Gastroesophageal sphincter (tissue), 4 donors: Measurements from ENCODE around the gene MYF6. TPM values are rescaled to one million over a fixed set of nuclear protein-coding genes. Genes with fewer than 3 reads are reported as not detected.

Experiments
- ATAC-seq: fragments of 150-250 bp; one replicate; pipeline ENCODE4 v1.9.1; 2016; ENCODE audit warnings: mild to moderate bottlenecking, moderate library complexity
- H3K27ac ChIP-seq, 4 donors: fragments of 200-600 bp; sonication (generic) in 3 of 4; 1 replicate in 3 of 4; 2 replicates in 1 of 4; pipeline ENCODE4 v1.5.1; 2016 to 2019
- H3K27me3 ChIP-seq: fragments of 200-600 bp; sonication (generic); one replicate; pipeline ENCODE4 v1.5.1; 2019
- H3K36me3 ChIP-seq, 2 donors: fragments of 200-600 bp; sonication (generic); one replicate each; pipeline ENCODE4 v1.5.1; 2019; ENCODE audit warnings: control low read depth in 1 of 2
- H3K4me1 ChIP-seq, 3 donors: fragments of 200-600 bp; sonication (generic); 1 replicate in 2 of 3; 2 replicates in 1 of 3; pipeline ENCODE4 v1.5.1; 2016 to 2019; ENCODE audit warnings: control low read depth in 2 of 3
- H3K4me3 ChIP-seq, 2 donors: fragments of 200-600 bp; sonication (generic); one replicate each; pipeline ENCODE4 v1.5.1; 2019; ENCODE audit warnings: mild to moderate bottlenecking in 1 of 2, moderate library complexity in 1 of 2
- H3K9me3 ChIP-seq, 3 donors: fragments of 200-600 bp; sonication (generic); one replicate each; pipeline ENCODE4 v1.5.1; 2017 to 2019; ENCODE audit warnings: control low read depth in 2 of 3
- CTCF ChIP-seq, 4 experiments: fragments of 200-600 bp in 2 of 4; fragments of 450-650 bp in 2 of 4; sonication (generic) in 1 of 4; IDR thresholded peaks; one replicate each; pipeline ENCODE4 v1.5.1; 2017 to 2019; ENCODE audit warnings: antibody characterized with exemption in 4 of 4, mild to moderate bottlenecking in 2 of 4, moderate library complexity in 2 of 4
- EP300 ChIP-seq: sonication (generic); formaldehyde crosslinking; IDR thresholded peaks from one replicate; pipeline ENCODE4 v1.6.1; 2017; ENCODE audit warnings: antibody characterized with exemption, mild to moderate bottlenecking
- POLR2A ChIP-seq, 2 donors: fragments of 450-650 bp; IDR thresholded peaks; one replicate each; pipeline ENCODE4 v1.6.1; 2017; ENCODE audit warnings: antibody characterized with exemption in 2 of 2, mild to moderate bottlenecking in 2 of 2, moderate library complexity in 1 of 2
- POLR2AphosphoS5 ChIP-seq: sonication (generic); formaldehyde crosslinking; IDR thresholded peaks from one replicate; pipeline ENCODE4 v1.6.1; 2017; ENCODE audit warnings: antibody characterized with exemption
- WGBS, 2 donors: methylation state at CpG; one replicate each; pipeline ENCODE4 v1.1.5; 2018; ENCODE audit warnings: low coverage in 1 of 2; 5-methylcytosine and 5-hydroxymethylcytosine counted together
- total RNA-seq, 4 donors: library from RNA; depleted of rRNA; stranded (reverse); fragments of >200 nt; gene quantifications; one replicate each; pipeline ENCODE4 v1.1.0, GENCODE V29; 2016

MYF6 gene
- total RNA-seq, 4 donors from 2014 or later: not detected

GRCh38 chr12:80714846-80715245 is 7.4 kb downstream of the MYF6 start:
- 73% methylated on average over 3 of the region's 3 CpGs; no CpG with 5 or more reads in 1 of the 2 donors for WGBS, 2 donors
- no peaks in the 10 kb centered on the region for H3K36me3 ChIP-seq
- TF ChIP-seq EP300 (no peak), POLR2A (IDR thresholded peaks at IDR 0.05) (no peak), CTCF (IDR thresholded peaks at IDR 0.05) (no peak), POLR2AphosphoS5 (no peak)
- no peaks in the 10 kb centered on the region for H3K4me1 ChIP-seq
- no peak overlapping the region for H3K27ac ChIP-seq
- no peak overlapping the region for H3K4me3 ChIP-seq
- H3K9me3 ChIP-seq: no peaks in the 10 kb centered on the region
- peaks cover 20% of the 10 kb centered on the region for H3K27me3 ChIP-seq
- ATAC-seq: no peak

- H3K27ac ChIP-seq: no peak overlapping the region
- WGBS, 2 donors: 34 to 40% methylated on average over 3 to 7 of the region's 10 CpGs
- ATAC-seq: no peak
- no peaks in the 10 kb centered on the region for H3K9me3 ChIP-seq
- H3K4me3 ChIP-seq: no peak overlapping the region
- no peaks in the 10 kb centered on the region for H3K36me3 ChIP-seq
- H3K4me1 ChIP-seq: no peaks in the 10 kb centered on the region
- H3K27me3 ChIP-seq: peaks cover 17% of the 10 kb centered on the region
- TF ChIP-seq EP300: no peak
- TF ChIP-seq POLR2A (IDR thresholded peaks at IDR 0.05): no peak
- no peak for TF ChIP-seq POLR2AphosphoS5
- no peak for TF ChIP-seq CTCF (IDR thresholded peaks at IDR 0.05)
Observed at GRCh38 chr12:80715713-80716249, 8.3 kb downstream of the MYF6 start.

GRCh38 chr12:80716696-80717469 is 9.4 kb downstream of the MYF6 start, which contains the start of gene MYF5:
TSS of gene MYF5 (plus strand) at chr12:80716912. CDS start at chr12:80717064, 152 bp downstream.
- Histone ChIP-seq H3K4me1 (no peaks in the 10 kb centered on the region), H3K36me3 (no peaks in the 10 kb centered on the region), H3K27me3 (peaks cover 17% of the 10 kb centered on the region), H3K4me3 (no peak within 1 kb of the TSS), H3K27ac (no peak within 1 kb of the TSS), H3K9me3 (no peaks in the 10 kb centered on the region)
- no peak for TF ChIP-seq POLR2AphosphoS5
- no peak for TF ChIP-seq POLR2A (IDR thresholded peaks at IDR 0.05)
- no peak for TF ChIP-seq EP300
- no peak for TF ChIP-seq CTCF (IDR thresholded peaks at IDR 0.05)
- 43 to 83% methylated on average over 11 to 15 of the region's 45 CpGs for WGBS, 2 donors
- peak; percentile 13 for ATAC-seq

GRCh38 chr12:80717856-80718255 is 10.4 kb downstream of the MYF6 start:
- H3K27ac ChIP-seq: no peak overlapping the region
- H3K4me1 ChIP-seq: no peaks in the 10 kb centered on the region
- no peaks in the 10 kb centered on the region for H3K9me3 ChIP-seq
- no peak overlapping the region for H3K4me3 ChIP-seq
- WGBS, 2 donors: 65 to 81% methylated on average over 4 of the region's 4 CpGs
- H3K36me3 ChIP-seq: no peaks in the 10 kb centered on the region
- H3K27me3 ChIP-seq: peaks cover 17% of the 10 kb centered on the region
- no peak for ATAC-seq
- TF ChIP-seq POLR2AphosphoS5 (no peak), CTCF (IDR thresholded peaks at IDR 0.05) (no peak), EP300 (no peak)

GRCh38 chr12:80720516-80720915 is 13.1 kb downstream of the MYF6 start:
- 63 to 95% methylated on average over 1 of the region's 1 CpG for WGBS, 2 donors
- H3K36me3 ChIP-seq: no peaks in the 10 kb centered on the region
- H3K9me3 ChIP-seq: no peaks in the 10 kb centered on the region
- no peaks in the 10 kb centered on the region for H3K4me1 ChIP-seq
- TF ChIP-seq POLR2AphosphoS5: no peak
- TF ChIP-seq CTCF (IDR thresholded peaks at IDR 0.05): no peak
- peaks cover 9% of the 10 kb centered on the region for H3K27me3 ChIP-seq
- no peak for ATAC-seq
- no peak overlapping the region for H3K27ac ChIP-seq
- no peak overlapping the region for H3K4me3 ChIP-seq
